Stomach (tissue), 9 donors: ENCODE data around the gene CKAP5. TPM values are rescaled to one million over a fixed set of nuclear protein-coding genes. Genes with fewer than 3 reads are reported as not detected.

Experiments
- DNase-seq, 2 donors: peaks; one replicate each; pipeline versions ENCODE4 v3.0.0 to v3.0.0-alpha.2; 2013 to 2019
- H3K27ac ChIP-seq, 5 donors: fragments of 200-600 bp in 4 of 5; sonication (generic) in 4 of 5; one replicate each; pipeline ENCODE4 v1.5.1; 2013 to 2019; ENCODE audit warnings: mild to moderate bottlenecking in 1 of 5, moderate library complexity in 1 of 5
- H3K27me3 ChIP-seq, 3 donors: fragments of 200-600 bp; sonication (generic); one replicate each; pipeline ENCODE4 v1.5.1; 2017 to 2019; ENCODE audit warnings: mixed run types in 1 of 3
- H3K36me3 ChIP-seq, 4 donors: fragments of 200-600 bp; sonication (generic); 1 replicate in 3 of 4; 2 replicates in 1 of 4; pipeline ENCODE4 v1.5.1; 2016 to 2019
- H3K4me1 ChIP-seq, 4 donors: fragments of 200-600 bp; sonication (generic); one replicate each; pipeline ENCODE4 v1.5.1; 2016 to 2019
- H3K4me3 ChIP-seq, 4 donors: fragments of 200-600 bp; sonication (generic) in 3 of 4; one replicate each; pipeline ENCODE4 v1.5.1; 2016 to 2019; ENCODE audit warnings: mild to moderate bottlenecking in 1 of 4
- H3K9me3 ChIP-seq, 4 donors: fragments of 200-600 bp; sonication (generic); one replicate each; pipeline ENCODE4 v1.5.1; 2016 to 2019
- EP300 ChIP-seq: sonication (generic); formaldehyde crosslinking; IDR thresholded peaks from one replicate; pipeline ENCODE4 v1.6.1; 2017; ENCODE audit warnings: antibody characterized with exemption
- POLR2A ChIP-seq, 4 donors: fragments of 450-650 bp; IDR thresholded peaks; one replicate each; pipeline ENCODE4 v1.6.1; 2016; ENCODE audit warnings: antibody characterized with exemption in 4 of 4, control low read depth in 2 of 4, mild to moderate bottlenecking in 1 of 4, moderate library complexity in 1 of 4
- POLR2AphosphoS5 ChIP-seq, 3 donors: sonication (generic); formaldehyde crosslinking; IDR thresholded peaks; one replicate each; pipeline ENCODE4 v1.6.1; 2016; ENCODE audit warnings: antibody characterized with exemption in 3 of 3
- WGBS, 5 donors: extraction: QIAGEN DNeasy Blood & Tissue Kit in 3 of 5; methylation state at CpG; one replicate each; pipeline versions ENCODE4 v1.1.5 to v1.1.7; 2013 to 2018; 5-methylcytosine and 5-hydroxymethylcytosine counted together
- intact Hi-C: fragments of 100-400 bp; cut with DNase I; formaldehyde crosslinking; loops from one replicate; pipeline ENCODE4 v1.15.1; 2023; ENCODE audit warnings: low total_unique reads
- polyA plus RNA-seq, 3 donors: library from polyadenylated mRNA; stranded (reverse); fragments of 200-250 nt; gene quantifications; one replicate each; pipeline ENCODE4 v1.2.3, GENCODE V29; 2013
- total RNA-seq, 5 donors: library from RNA; depleted of rRNA; stranded (reverse); fragments of >200 nt; gene quantifications; one replicate each; pipeline versions ENCODE4 v1.1.0 to v1.2.3, GENCODE V29; 2014 to 2016
- TF ChIP-seq, protein P1 (sequence below), 7 experiments: fragments of 450-650 bp in 4 of 7; fragments of 200-600 bp in 3 of 7; sonication (generic) in 3 of 7; IDR thresholded peaks; one replicate each; pipeline ENCODE4 v1.5.1; 2016 to 2019; ENCODE audit warnings: antibody characterized with exemption in 7 of 7, control low read depth in 2 of 7, mild to moderate bottlenecking in 1 of 7
- donor health status: healthy with polysubstance abuse.
- donor health status: Bipolar disorder and iron deficiency.
- donor health status: healthy.

Gene CKAP5
- total and polyA plus RNA-seq, 8 donors, result 7.3 to 327 (median 45.8) TPM

DNA sequence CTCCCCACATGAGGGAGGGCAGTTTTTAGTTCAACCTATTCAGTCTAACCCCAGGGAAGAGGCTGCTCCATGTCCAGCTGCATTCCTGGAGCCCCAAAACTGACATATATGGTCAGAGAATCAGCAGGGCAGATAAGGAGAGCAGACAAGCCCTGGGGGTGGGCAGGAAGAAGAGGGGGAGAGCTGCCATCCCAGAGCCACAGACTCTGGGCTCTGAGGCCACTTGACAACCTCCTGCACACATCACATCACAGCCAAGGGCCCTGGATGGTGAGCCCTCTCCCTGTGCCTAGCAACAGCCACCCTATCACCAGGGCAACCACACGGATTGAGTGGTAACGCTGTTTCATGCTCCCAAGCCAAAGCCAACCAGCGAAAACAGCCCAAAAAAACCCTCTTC is 148.8 kb downstream of the CKAP5 start:
- Histone ChIP-seq H3K9me3 (no peaks in the 10 kb centered on the region), H3K4me3 (peak overlapping the region in 1 of 4 donors; percentile 99), H3K4me1 (peaks cover 47 to 78% (median 60%) of the 10 kb centered on the region in 4 donors), H3K27me3 (no peaks in the 10 kb centered on the region), H3K36me3 (peaks cover 25 to 58% (median 53%) of the 10 kb centered on the region in 4 donors), H3K27ac (peak overlapping the region in 4 of 5 donors; percentile 40 to 92 (median 54))
- intact Hi-C loops, result no loop called here
- 41 to 60% (median 57%) methylated on average over 3 of the region's 3 CpGs for WGBS, 5 donors
- TF ChIP-seq EP300, result no peak
- TF ChIP-seq POLR2AphosphoS5 (IDR thresholded peaks at IDR 0.05), result no peak
- TF ChIP-seq, protein P1, sequence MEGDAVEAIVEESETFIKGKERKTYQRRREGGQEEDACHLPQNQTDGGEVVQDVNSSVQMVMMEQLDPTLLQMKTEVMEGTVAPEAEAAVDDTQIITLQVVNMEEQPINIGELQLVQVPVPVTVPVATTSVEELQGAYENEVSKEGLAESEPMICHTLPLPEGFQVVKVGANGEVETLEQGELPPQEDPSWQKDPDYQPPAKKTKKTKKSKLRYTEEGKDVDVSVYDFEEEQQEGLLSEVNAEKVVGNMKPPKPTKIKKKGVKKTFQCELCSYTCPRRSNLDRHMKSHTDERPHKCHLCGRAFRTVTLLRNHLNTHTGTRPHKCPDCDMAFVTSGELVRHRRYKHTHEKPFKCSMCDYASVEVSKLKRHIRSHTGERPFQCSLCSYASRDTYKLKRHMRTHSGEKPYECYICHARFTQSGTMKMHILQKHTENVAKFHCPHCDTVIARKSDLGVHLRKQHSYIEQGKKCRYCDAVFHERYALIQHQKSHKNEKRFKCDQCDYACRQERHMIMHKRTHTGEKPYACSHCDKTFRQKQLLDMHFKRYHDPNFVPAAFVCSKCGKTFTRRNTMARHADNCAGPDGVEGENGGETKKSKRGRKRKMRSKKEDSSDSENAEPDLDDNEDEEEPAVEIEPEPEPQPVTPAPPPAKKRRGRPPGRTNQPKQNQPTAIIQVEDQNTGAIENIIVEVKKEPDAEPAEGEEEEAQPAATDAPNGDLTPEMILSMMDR (IDR thresholded peaks at IDR 0.05), result no peak
- DNase-seq, result peak in 1 of 2 donors; percentile 59

DNA sequence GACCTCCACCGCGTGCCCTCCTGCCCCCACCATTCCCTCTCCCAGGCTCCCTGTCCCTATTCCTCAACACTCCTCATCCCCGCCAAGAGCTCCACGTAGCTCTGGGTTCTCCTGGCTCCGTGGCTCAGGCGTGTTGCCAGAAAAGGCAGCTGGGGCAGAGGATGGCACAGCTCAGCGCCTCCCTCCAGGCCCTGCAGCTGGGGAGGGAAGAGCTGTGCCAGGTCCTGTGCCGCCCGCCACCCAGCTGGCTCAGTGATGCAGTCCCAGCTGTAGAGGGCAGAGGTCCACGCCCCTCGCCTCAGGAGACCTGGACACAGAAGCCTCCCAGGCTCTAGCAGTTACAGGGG is 149.9 kb downstream of the CKAP5 start:
- 63 to 82% (median 66%) methylated on average over 8 to 11 of the region's 11 CpGs for whole genome bisulfite sequencing, 5 donors
- TF ChIP-seq, protein P1 (IDR thresholded peaks at IDR 0.05), result no peak
- TF ChIP-seq POLR2A (IDR thresholded peaks at IDR 0.05) (no peak), POLR2AphosphoS5 (IDR thresholded peaks at IDR 0.05) (no peak), EP300 (no peak)
- peaks cover 22 to 65% (median 60%) of the 10 kb centered on the region in 4 donors for H3K36me3 ChIP-seq
- H3K4me1 ChIP-seq, result peaks cover 36 to 67% (median 50%) of the 10 kb centered on the region in 4 donors
- peak overlapping the region in 3 of 5 donors; percentile 40 to 92 (median 62) for H3K27ac ChIP-seq
- no peaks in the 10 kb centered on the region for H3K9me3 ChIP-seq
- no peak overlapping the region for H3K4me3 ChIP-seq
- no peaks in the 10 kb centered on the region for H3K27me3 ChIP-seq
- no peak for DNase-seq
- intact Hi-C loops, result no loop called here

DNA sequence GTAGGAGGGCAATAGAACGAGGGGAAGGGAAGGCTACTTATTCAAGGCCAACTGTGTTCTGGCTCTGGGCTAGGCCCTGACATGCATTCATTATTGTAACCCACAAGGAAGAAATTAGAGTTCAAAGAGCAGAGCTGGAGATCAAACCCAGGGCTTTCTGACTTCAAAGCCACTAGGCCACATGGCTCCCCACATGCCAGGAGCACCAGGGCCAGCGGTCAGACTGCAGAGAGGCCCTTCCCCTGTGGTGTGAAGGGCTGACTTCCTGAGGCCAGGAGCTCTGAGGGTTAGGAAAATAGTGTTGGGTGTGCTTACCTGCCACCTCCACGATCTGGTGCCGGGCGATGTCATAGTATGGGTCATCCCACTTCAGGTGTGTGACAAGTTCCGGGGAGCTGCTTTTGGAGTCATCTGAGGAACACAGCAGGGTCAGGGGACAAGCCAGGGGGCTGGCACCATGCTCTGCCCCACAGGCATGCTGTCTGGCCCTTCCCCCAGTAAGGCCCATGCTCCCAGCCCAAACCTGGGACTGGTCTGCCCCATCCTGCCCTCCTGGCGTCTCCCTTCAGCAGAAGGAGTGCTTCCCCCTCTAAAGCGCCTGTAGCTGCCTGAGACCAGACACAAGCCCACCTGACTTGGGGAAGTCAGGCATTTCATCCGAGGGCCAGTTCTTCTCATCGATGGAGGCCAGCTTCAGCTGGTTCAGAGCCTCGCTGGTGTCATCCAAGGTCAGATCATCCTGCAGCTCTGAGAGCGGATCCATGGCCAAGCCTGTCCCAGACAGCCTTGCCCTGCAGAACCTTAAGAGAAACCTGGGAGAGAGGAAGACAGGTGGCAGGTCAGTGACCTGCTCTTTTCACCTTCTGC is 150.5 kb downstream of the CKAP5 start:
- H3K9me3 ChIP-seq, result no peaks in the 10 kb centered on the region
- no peaks in the 10 kb centered on the region for H3K27me3 ChIP-seq
- H3K4me1 ChIP-seq, result peaks cover 34 to 66% (median 50%) of the 10 kb centered on the region in 4 donors
- H3K36me3 ChIP-seq, result peaks cover 25 to 71% (median 66%) of the 10 kb centered on the region in 4 donors
- no peak overlapping the region for H3K4me3 ChIP-seq
- intact Hi-C loops, result no loop called here
- TF ChIP-seq, protein P1 (IDR thresholded peaks at IDR 0.05), result no peak
- TF ChIP-seq POLR2AphosphoS5 (IDR thresholded peaks at IDR 0.05), result no peak
- TF ChIP-seq POLR2A (IDR thresholded peaks at IDR 0.05), result no peak
- no peak for TF ChIP-seq EP300
- WGBS, 5 donors, result 84 to 95% (median 92%) methylated on average over 10 to 12 of the region's 12 CpGs
- no peak for DNase-seq
- H3K27ac ChIP-seq, result peak overlapping the region in 3 of 5 donors; percentile 40 to 92 (median 62)

DNA sequence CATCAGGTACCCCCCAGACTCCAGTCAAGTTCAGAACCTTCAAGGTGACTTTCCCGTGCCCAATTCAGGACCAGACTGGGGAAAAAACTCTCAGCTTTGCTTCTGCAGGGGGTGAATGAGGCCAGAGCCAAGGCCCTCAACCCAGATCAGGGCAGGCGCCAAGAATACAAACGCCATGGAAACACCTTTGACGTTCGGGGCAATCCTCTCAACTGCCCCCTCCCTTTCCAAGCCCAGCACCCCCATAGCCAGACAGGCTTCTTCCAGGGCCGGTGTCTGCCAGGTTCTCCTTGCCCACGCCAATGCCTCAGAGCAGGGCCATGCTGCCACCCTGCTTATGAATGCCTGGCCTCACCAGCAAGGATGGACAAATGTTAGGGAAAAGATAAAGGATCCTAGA is 151.5 kb downstream of the CKAP5 start:
- TF ChIP-seq POLR2AphosphoS5 (IDR thresholded peaks at IDR 0.05) (no peak), POLR2A (IDR thresholded peaks at IDR 0.05) (no peak), EP300 (no peak)
- TF ChIP-seq, protein P1 (IDR thresholded peaks at IDR 0.05), result no peak
- Histone ChIP-seq H3K4me1 (peaks cover 32 to 63% (median 46%) of the 10 kb centered on the region in 4 donors), H3K27ac (peak overlapping the region in 4 of 5 donors; percentile 39 to 52 (median 43)), H3K9me3 (no peaks in the 10 kb centered on the region), H3K4me3 (no peak overlapping the region), H3K36me3 (peaks cover 30 to 81% (median 76%) of the 10 kb centered on the region in 4 donors), H3K27me3 (no peaks in the 10 kb centered on the region)
- WGBS, 5 donors, result 81 to 89% (median 83%) methylated on average over 7 of the region's 7 CpGs
- no peak for DNase-seq
- intact Hi-C loops, result no loop called here
